ENCODE data around the gene HOTAIR.

Gene HOTAIR

GRCh38 chr12:53930591-53931255 lies 44.0 kb downstream of the HOTAIR start:
- TF ChIP-seq GATA2 (IDR thresholded peaks at IDR 0.05; ENCODE audit: low read depth, low read length): no peak
- TF ChIP-seq GATA3 (IDR thresholded peaks at IDR 0.05; ENCODE audit: low read depth, low read length): no peak

GRCh38 chr12:53929527-53929926 lies 45.2 kb downstream of the HOTAIR start:
- TF ChIP-seq GATA3 (IDR thresholded peaks at IDR 0.05; ENCODE audit: low read depth, low read length) (no peak), GATA2 (IDR thresholded peaks at IDR 0.05; ENCODE audit: low read depth, low read length) (no peak)

GRCh38 chr12:53928054-53928835 lies 46.5 kb downstream of the HOTAIR start:
- TF ChIP-seq GATA3 (IDR thresholded peaks at IDR 0.05; ENCODE audit: low read depth, low read length) (no peak), GATA2 (IDR thresholded peaks at IDR 0.05; ENCODE audit: low read depth, low read length) (no peak)

- TF ChIP-seq GATA2 (IDR thresholded peaks at IDR 0.05; ENCODE audit: low read depth, low read length): no peak
- no peak for TF ChIP-seq GATA3 (IDR thresholded peaks at IDR 0.05; ENCODE audit: low read depth, low read length)
Measured at GRCh38 chr12:53927220-53928029, 47.3 kb downstream of the HOTAIR start.

- TF ChIP-seq GATA3 (IDR thresholded peaks at IDR 0.05; ENCODE audit: low read depth, low read length) (no peak), GATA2 (IDR thresholded peaks at IDR 0.05; ENCODE audit: low read depth, low read length) (no peak)
Measured at GRCh38 chr12:53924521-53925405, 50.0 kb downstream of the HOTAIR start.

GRCh38 chr12:53916788-53917655 lies 57.7 kb downstream of the HOTAIR start:
- TF ChIP-seq GATA3 (IDR thresholded peaks at IDR 0.05; ENCODE audit: low read depth, low read length) (no peak), GATA2 (IDR thresholded peaks at IDR 0.05; ENCODE audit: low read depth, low read length) (no peak)

All from SH-SY5Y (cell line).